ENCODE data around the gene MAGI2. TPM values are rescaled to one million over a fixed set of nuclear protein-coding genes. Genes with fewer than 3 reads are reported as not detected.

The MAGI2 gene
- total and polyA plus RNA-seq, 2 of the 13 experiments (the other 11 are each of a cell fraction or from before 2014, with no cell fraction given) = 1.5 to 3.8 TPM

DNA sequence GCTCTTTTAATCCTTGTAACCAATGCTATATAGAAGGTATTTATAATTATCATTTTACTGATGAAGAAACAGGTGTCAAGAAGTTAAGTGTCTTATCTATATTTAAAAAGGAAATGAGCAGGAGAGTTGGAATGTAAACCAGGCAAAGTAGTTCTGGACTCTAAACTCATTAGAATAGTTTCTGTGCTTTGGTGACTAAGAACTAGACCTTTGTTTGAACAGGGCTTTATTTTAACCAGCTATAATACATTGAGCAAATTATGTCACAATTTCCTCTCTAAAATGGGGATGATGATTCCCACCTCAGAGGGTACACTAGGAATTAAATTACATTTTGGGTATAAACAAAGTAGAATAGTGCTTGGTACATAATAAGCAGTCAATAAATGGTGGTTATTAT, 236.0 kb downstream of the MAGI2 start (continued):
- TF ChIP-seq, protein P1, sequence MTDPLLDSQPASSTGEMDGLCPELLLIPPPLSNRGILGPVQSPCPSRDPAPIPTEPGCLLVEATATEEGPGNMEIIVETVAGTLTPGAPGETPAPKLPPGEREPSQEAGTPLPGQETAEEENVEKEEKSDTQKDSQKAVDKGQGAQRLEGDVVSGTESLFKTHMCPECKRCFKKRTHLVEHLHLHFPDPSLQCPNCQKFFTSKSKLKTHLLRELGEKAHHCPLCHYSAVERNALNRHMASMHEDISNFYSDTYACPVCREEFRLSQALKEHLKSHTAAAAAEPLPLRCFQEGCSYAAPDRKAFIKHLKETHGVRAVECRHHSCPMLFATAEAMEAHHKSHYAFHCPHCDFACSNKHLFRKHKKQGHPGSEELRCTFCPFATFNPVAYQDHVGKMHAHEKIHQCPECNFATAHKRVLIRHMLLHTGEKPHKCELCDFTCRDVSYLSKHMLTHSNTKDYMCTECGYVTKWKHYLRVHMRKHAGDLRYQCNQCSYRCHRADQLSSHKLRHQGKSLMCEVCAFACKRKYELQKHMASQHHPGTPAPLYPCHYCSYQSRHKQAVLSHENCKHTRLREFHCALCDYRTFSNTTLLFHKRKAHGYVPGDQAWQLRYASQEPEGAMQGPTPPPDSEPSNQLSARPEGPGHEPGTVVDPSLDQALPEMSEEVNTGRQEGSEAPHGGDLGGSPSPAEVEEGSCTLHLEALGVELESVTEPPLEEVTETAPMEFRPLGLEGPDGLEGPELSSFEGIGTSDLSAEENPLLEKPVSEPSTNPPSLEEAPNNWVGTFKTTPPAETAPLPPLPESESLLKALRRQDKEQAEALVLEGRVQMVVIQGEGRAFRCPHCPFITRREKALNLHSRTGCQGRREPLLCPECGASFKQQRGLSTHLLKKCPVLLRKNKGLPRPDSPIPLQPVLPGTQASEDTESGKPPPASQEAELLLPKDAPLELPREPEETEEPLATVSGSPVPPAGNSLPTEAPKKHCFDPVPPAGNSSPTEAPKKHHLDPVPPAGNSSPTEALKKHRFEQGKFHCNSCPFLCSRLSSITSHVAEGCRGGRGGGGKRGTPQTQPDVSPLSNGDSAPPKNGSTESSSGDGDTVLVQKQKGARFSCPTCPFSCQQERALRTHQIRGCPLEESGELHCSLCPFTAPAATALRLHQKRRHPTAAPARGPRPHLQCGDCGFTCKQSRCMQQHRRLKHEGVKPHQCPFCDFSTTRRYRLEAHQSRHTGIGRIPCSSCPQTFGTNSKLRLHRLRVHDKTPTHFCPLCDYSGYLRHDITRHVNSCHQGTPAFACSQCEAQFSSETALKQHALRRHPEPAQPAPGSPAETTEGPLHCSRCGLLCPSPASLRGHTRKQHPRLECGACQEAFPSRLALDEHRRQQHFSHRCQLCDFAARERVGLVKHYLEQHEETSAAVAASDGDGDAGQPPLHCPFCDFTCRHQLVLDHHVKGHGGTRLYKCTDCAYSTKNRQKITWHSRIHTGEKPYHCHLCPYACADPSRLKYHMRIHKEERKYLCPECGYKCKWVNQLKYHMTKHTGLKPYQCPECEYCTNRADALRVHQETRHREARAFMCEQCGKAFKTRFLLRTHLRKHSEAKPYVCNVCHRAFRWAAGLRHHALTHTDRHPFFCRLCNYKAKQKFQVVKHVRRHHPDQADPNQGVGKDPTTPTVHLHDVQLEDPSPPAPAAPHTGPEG (CRISPR knock-in tag; IDR thresholded peaks at IDR 0.05) = no peak
- no peak for TF ChIP-seq SRSF9 (IDR thresholded peaks at IDR 0.05; ENCODE audit: borderline replicate concordance, insufficient read depth, low read depth, low read length, poor library complexity, severe bottlenecking)
- no peak for TF ChIP-seq ZNF570 (CRISPR knock-in tag; IDR thresholded peaks at IDR 0.05; ENCODE audit: borderline replicate concordance)
- TF ChIP-seq ZNF747 (CRISPR knock-in tag; IDR thresholded peaks at IDR 0.05; ENCODE audit: borderline replicate concordance) = no peak
- TF ChIP-seq ATAD3A (CRISPR knock-in tag; IDR thresholded peaks at IDR 0.05) = no peak
- TF ChIP-seq, protein P2, sequence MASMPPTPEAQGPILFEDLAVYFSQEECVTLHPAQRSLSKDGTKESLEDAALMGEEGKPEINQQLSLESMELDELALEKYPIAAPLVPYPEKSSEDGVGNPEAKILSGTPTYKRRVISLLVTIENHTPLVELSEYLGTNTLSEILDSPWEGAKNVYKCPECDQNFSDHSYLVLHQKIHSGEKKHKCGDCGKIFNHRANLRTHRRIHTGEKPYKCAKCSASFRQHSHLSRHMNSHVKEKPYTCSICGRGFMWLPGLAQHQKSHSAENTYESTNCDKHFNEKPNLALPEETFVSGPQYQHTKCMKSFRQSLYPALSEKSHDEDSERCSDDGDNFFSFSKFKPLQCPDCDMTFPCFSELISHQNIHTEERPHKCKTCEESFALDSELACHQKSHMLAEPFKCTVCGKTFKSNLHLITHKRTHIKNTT (CRISPR knock-in tag; IDR thresholded peaks at IDR 0.05) = no peak
- TF ChIP-seq AGO1 (IDR thresholded peaks at IDR 0.05; ENCODE audit: low read depth, low read length, poor library complexity, severe bottlenecking) = no peak
- no peak for TF ChIP-seq RAD21 (CRISPR knock-in tag; IDR thresholded peaks at IDR 0.05)
- TF ChIP-seq ZBTB3 (CRISPR knock-in tag; IDR thresholded peaks at IDR 0.05; ENCODE audit: borderline replicate concordance, low read depth) = no peak
- TF ChIP-seq RAD51 (IDR thresholded peaks at IDR 0.05; ENCODE audit: borderline replicate concordance) = no peak
- no peak for TF ChIP-seq MLLT10 (CRISPR knock-in tag; IDR thresholded peaks at IDR 0.05)
- no peak for TF ChIP-seq SMAD9 (CRISPR knock-in tag; IDR thresholded peaks at IDR 0.05)
- TF ChIP-seq KLF6 (CRISPR knock-in tag; IDR thresholded peaks at IDR 0.05) = no peak
- TF ChIP-seq, protein P3, sequence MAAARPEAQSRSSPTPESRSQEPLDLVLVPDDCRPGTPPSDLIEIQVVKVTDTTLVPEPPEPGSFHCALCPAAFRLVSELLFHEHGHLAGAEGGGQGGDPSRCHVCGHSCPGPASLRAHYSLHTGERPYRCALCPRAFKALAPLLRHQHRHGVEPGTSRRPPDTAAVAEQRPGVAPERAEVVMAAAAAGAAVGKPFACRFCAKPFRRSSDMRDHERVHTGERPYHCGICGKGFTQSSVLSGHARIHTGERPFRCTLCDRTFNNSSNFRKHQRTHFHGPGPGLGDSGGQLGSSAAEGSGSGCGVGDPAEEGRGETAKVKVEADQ (CRISPR knock-in tag; IDR thresholded peaks at IDR 0.05; ENCODE audit: borderline replicate concordance) = no peak
- TF ChIP-seq, protein P4, sequence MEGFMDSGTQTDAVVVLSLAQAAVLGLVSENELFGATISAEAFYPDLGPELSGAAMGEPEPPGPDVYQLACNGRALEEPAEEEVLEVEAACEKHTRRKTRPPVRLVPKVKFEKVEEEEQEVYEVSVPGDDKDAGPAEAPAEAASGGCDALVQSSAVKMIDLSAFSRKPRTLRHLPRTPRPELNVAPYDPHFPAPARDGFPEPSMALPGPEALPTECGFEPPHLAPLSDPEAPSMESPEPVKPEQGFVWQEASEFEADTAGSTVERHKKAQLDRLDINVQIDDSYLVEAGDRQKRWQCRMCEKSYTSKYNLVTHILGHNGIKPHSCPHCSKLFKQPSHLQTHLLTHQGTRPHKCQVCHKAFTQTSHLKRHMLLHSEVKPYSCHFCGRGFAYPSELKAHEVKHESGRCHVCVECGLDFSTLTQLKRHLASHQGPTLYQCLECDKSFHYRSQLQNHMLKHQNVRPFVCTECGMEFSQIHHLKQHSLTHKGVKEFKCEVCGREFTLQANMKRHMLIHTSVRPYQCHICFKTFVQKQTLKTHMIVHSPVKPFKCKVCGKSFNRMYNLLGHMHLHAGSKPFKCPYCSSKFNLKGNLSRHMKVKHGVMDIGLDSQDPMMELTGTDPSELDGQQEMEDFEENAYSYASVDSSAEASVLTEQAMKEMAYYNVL (CRISPR knock-in tag; IDR thresholded peaks at IDR 0.05; ENCODE audit: borderline replicate concordance) = no peak
- TF ChIP-seq, protein P5, sequence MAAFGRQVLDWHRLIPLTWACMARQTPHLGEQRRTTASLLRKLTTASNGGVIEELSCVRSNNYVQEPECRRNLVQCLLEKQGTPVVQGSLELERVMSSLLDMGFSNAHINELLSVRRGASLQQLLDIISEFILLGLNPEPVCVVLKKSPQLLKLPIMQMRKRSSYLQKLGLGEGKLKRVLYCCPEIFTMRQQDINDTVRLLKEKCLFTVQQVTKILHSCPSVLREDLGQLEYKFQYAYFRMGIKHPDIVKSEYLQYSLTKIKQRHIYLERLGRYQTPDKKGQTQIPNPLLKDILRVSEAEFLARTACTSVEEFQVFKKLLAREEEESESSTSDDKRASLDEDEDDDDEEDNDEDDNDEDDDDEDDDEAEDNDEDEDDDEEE (CRISPR knock-in tag; IDR thresholded peaks at IDR 0.05) = no peak
